Fibroblast of pulmonary artery (primary cell): ENCODE results near the gene AGA.
A peak's percentile ranks its signal among the peaks of the same experiment; 100 is the strongest.

Source experiments
- DNase-seq: peaks from one replicate; pipeline ENCODE4 v3.0.0-alpha.2; 2010; ENCODE audit warnings: low read depth
- H3K4me3 ChIP-seq: replicated peaks from 2 replicates; pipeline ENCODE4 v1.5.1; 2011; ENCODE audit warnings: low read depth, mild to moderate bottlenecking, control low read depth, low read length, moderate library complexity
- TF ChIP-seq, protein P1 (sequence below): IDR thresholded peaks from 2 replicates; pipeline ENCODE4 v1.5.1; 2011; ENCODE audit warnings: mild to moderate bottlenecking, control low read depth, low read length, inconsistent platforms; ENCODE audit errors: missing control alignments

AGA gene

DNA sequence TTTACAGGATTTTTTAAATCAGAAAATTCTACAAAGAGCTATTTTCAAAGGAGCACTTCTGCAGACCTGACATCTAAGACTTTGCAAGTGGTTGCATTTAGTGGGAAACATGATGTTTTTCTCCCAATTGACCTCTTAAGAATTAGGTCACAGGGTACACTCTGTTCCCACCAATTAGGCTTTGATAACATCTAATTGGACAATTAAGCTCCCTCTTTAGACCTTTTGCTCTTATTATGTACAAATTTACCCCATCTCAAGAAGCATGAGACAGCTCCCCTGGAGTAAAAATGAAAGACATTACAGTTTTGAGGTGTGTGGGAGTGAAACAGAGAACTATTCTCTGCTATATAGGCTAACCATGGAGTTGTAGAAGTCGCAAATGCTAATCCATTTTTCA is 31.8 kb upstream of the AGA start:
- no peak for DNase-seq
- no peak overlapping the region for H3K4me3 ChIP-seq
- TF ChIP-seq, protein P1, sequence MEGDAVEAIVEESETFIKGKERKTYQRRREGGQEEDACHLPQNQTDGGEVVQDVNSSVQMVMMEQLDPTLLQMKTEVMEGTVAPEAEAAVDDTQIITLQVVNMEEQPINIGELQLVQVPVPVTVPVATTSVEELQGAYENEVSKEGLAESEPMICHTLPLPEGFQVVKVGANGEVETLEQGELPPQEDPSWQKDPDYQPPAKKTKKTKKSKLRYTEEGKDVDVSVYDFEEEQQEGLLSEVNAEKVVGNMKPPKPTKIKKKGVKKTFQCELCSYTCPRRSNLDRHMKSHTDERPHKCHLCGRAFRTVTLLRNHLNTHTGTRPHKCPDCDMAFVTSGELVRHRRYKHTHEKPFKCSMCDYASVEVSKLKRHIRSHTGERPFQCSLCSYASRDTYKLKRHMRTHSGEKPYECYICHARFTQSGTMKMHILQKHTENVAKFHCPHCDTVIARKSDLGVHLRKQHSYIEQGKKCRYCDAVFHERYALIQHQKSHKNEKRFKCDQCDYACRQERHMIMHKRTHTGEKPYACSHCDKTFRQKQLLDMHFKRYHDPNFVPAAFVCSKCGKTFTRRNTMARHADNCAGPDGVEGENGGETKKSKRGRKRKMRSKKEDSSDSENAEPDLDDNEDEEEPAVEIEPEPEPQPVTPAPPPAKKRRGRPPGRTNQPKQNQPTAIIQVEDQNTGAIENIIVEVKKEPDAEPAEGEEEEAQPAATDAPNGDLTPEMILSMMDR = no peak

GRCh38 chr4:177464026-177464425 is 21.8 kb upstream of the AGA start:
- TF ChIP-seq, protein P1 = no peak
- H3K4me3 ChIP-seq = no peak overlapping the region
- DNase-seq = no peak

GRCh38 chr4:177461606-177462005 is 19.4 kb upstream of the AGA start:
- DNase-seq = peak; percentile 42
- TF ChIP-seq, protein P1 = no peak
- no peak overlapping the region for H3K4me3 ChIP-seq

GRCh38 chr4:177460460-177460859 is 18.2 kb upstream of the AGA start:
- H3K4me3 ChIP-seq = no peak overlapping the region
- DNase-seq = no peak
- TF ChIP-seq, protein P1 = no peak

GRCh38 chr4:177455561-177455970 is 13.3 kb upstream of the AGA start:
- peak; percentile 51 for DNase-seq
- TF ChIP-seq, protein P1 = no peak
- no peak overlapping the region for H3K4me3 ChIP-seq

GRCh38 chr4:177453116-177453515 is 10.9 kb upstream of the AGA start:
- TF ChIP-seq, protein P1 = no peak
- H3K4me3 ChIP-seq = no peak overlapping the region
- DNase-seq = no peak

- TF ChIP-seq, protein P1 = no peak
- no peak overlapping the region for H3K4me3 ChIP-seq
These were observed 8.9 kb upstream of the AGA start for GRCh38 chr4:177451108-177451500.

More at GRCh38 chr4:177451108-177451500, 8.9 kb upstream of the AGA start:
- no peak for DNase-seq
